ENCODE results near the gene WDR72.

DNA sequence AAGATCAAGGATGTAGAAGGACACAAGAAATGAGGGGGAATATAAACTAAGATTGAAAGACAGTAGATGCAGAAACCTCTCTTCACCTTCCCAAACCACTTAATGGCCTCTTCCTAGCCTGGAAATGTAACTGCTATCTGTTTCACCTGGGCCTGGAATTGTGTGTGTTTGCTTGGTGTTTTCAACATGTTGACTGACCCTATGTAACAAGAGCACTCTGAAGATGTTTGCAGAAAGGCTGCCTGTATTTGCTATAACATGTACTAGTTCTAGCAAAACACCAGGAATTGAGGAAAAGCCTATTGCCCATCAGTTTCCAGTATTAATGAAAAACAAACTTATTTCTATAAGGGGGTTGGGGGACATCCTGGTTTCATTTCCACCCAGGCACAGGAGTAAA lies 248.3 kb downstream of the WDR72 start:
- TF ChIP-seq, protein P1, sequence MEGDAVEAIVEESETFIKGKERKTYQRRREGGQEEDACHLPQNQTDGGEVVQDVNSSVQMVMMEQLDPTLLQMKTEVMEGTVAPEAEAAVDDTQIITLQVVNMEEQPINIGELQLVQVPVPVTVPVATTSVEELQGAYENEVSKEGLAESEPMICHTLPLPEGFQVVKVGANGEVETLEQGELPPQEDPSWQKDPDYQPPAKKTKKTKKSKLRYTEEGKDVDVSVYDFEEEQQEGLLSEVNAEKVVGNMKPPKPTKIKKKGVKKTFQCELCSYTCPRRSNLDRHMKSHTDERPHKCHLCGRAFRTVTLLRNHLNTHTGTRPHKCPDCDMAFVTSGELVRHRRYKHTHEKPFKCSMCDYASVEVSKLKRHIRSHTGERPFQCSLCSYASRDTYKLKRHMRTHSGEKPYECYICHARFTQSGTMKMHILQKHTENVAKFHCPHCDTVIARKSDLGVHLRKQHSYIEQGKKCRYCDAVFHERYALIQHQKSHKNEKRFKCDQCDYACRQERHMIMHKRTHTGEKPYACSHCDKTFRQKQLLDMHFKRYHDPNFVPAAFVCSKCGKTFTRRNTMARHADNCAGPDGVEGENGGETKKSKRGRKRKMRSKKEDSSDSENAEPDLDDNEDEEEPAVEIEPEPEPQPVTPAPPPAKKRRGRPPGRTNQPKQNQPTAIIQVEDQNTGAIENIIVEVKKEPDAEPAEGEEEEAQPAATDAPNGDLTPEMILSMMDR (IDR thresholded peaks at IDR 0.05) = no peak
- no peak for TF ChIP-seq EP300 (IDR thresholded peaks at IDR 0.05)
- no peak for TF ChIP-seq POLR2A (IDR thresholded peaks at IDR 0.05)
